ENCODE results near the gene DHRS13.

The DHRS13 gene, protein sequence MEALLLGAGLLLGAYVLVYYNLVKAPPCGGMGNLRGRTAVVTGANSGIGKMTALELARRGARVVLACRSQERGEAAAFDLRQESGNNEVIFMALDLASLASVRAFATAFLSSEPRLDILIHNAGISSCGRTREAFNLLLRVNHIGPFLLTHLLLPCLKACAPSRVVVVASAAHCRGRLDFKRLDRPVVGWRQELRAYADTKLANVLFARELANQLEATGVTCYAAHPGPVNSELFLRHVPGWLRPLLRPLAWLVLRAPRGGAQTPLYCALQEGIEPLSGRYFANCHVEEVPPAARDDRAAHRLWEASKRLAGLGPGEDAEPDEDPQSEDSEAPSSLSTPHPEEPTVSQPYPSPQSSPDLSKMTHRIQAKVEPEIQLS

GRCh38 chr17:28902819-28903545, at the start of gene DHRS13:
TSS of gene DHRS13 (minus strand) at chr17:28903079. CDS start at chr17:28902944, 135 bp downstream.
- H3K9me3 Mint-ChIP-seq = no peaks in the 10 kb centered on the region
- H3K27me3 Mint-ChIP-seq = no peaks in the 10 kb centered on the region

GRCh38 chr17:28951991-28952975, 49.4 kb upstream of the DHRS13 start:
- Mint-ChIP-seq H3K27me3 (no peaks in the 10 kb centered on the region), H3K9me3 (no peaks in the 10 kb centered on the region), H3K4me3 (no peak overlapping the region), H3K27ac (no peak overlapping the region), H3K4me1 (peaks cover 16% of the 10 kb centered on the region), H3K36me3 (peaks cover 13% of the 10 kb centered on the region)
- peak; percentile 85 for ATAC-seq

More at GRCh38 chr17:28902819-28903545, at the start of gene DHRS13:
- peak within 1 kb of the TSS; percentile 96 for H3K27ac Mint-ChIP-seq
- ATAC-seq = peak; percentile 95
- H3K4me1 Mint-ChIP-seq = peaks cover 70% of the 10 kb centered on the region
- H3K36me3 Mint-ChIP-seq = peaks cover 44% of the 10 kb centered on the region
- peak within 1 kb of the TSS; percentile 88 for H3K4me3 Mint-ChIP-seq

- Mint-ChIP-seq H3K27ac (no peak within 1 kb of the TSS), H3K9me3 (no peaks in the 10 kb centered on the region), H3K27me3 (no peaks in the 10 kb centered on the region), H3K4me1 (peaks cover 18% of the 10 kb centered on the region), H3K4me3 (no peak within 1 kb of the TSS), H3K36me3 (peaks cover 13% of the 10 kb centered on the region)
- peak; percentile 77 for ATAC-seq
Observed at GRCh38 chr17:28951428-28951990, 48.6 kb upstream of the DHRS13 start, which contains the start of gene PHF12. TSS of gene PHF12 (minus strand) at chr17:28951518. CDS start at chr17:28950960, 558 bp downstream.

DNA sequence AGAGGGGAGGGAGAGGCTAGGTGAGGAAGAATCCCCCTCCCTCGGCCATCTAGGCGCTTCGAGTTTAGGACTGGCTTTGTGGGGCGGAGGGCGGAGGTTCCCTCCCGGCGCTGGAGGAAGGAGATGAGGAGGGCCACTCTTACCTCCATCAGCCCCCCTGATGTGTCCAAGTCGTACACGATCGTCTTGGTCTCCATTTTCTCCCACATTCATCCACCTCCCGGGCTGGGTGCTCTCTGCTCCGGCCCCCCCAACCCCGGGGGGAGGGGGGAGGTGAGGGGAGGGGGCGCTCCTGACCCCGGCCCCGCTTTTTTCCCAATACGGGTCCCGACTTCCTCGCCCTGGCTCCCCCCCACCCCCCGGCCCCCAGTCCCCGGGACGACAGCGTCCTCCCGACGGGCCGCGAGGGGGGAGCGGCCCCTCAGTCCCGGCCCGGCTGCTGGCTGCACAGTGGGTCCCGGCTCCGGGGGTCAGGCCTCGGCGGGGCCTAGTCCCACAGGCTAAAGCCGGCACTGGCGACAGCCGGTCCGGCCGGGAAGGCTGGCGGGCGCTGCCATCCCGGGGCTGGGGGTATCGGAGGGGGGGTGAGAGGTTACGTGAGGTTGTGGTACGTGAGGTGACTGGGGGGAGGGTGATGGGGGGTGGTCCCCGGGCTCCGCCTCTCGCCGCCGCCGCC, 48.0 kb upstream of the DHRS13 start:
- no peak overlapping the region for H3K27ac Mint-ChIP-seq
- H3K36me3 Mint-ChIP-seq = peaks cover 17% of the 10 kb centered on the region
- no peaks in the 10 kb centered on the region for H3K9me3 Mint-ChIP-seq
- H3K27me3 Mint-ChIP-seq = no peaks in the 10 kb centered on the region
- peak; percentile 0 for ATAC-seq
- H3K4me1 Mint-ChIP-seq = peaks cover 24% of the 10 kb centered on the region
- no peak overlapping the region for H3K4me3 Mint-ChIP-seq

DNA sequence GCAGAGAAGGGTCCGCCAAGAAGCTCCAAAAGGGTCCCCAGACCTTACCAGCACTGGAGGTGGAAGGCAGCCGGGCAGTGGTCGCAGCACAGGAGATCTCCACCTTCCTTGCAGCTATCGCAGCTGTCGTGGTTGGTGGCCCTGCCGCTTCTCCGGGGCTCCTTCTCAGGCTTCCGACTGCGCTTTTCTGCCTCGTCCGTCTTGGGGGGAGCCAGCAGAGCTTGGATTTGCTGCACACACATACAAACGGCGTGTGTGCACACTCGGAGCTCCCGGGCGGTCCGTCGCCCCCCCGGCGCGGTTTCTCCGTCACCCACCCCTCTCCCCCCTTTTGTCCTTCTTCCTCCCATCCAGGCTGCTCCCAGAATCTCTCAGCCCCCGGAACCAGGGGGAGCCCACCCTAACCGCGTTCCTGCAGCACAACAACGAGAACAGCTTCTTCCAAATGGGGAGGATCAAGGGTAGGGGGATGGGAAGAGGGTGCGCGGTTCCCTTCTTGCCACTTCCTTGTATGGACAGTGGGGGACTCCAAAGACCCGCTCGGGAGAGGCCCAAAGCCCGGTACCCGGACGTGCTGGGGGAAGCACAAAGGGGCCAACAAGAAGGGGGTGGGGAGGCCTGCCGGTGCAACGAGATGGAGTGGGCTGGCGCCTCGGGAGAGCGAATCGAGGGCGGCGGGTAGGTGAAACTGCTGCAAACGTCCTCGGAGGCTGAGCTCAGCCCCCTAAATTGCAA, 47.3 kb upstream of the DHRS13 start:
- Mint-ChIP-seq H3K36me3 (peaks cover 18% of the 10 kb centered on the region), H3K27ac (no peak overlapping the region), H3K27me3 (no peaks in the 10 kb centered on the region), H3K4me1 (peaks cover 31% of the 10 kb centered on the region), H3K4me3 (no peak overlapping the region), H3K9me3 (no peaks in the 10 kb centered on the region)
- ATAC-seq = no peak

GRCh38 chr17:28949185-28950016, 46.5 kb upstream of the DHRS13 start:
- peaks cover 20% of the 10 kb centered on the region for H3K36me3 Mint-ChIP-seq
- peak; percentile 42 for ATAC-seq
- peaks cover 39% of the 10 kb centered on the region for H3K4me1 Mint-ChIP-seq

DNA sequence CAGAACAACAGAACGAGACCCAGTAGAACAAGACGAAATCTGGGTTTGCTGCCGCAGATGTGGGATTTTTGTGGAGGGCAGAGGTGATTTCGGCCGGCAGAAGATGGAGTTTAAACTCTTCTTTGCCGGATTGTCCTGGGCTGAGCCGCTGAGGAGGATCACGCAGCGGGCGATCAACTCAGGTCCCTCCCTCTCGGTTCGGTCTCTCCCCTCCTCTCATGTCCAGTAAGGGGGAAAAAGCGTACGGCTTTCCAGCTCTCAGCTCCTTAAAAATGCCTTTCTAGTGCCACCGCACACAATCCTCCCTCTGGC, 46.0 kb upstream of the DHRS13 start:
- H3K27me3 Mint-ChIP-seq = no peaks in the 10 kb centered on the region
- H3K4me3 Mint-ChIP-seq = no peak overlapping the region
- no peak for ATAC-seq
- H3K27ac Mint-ChIP-seq = no peak overlapping the region
- peaks cover 24% of the 10 kb centered on the region for H3K36me3 Mint-ChIP-seq
- H3K9me3 Mint-ChIP-seq = no peaks in the 10 kb centered on the region
- H3K4me1 Mint-ChIP-seq = peaks cover 45% of the 10 kb centered on the region

More at GRCh38 chr17:28949185-28950016, 46.5 kb upstream of the DHRS13 start:
- H3K27me3 Mint-ChIP-seq = no peaks in the 10 kb centered on the region
- no peaks in the 10 kb centered on the region for H3K9me3 Mint-ChIP-seq
- no peak overlapping the region for H3K4me3 Mint-ChIP-seq
- no peak overlapping the region for H3K27ac Mint-ChIP-seq

GRCh38 chr17:28948342-28948741, 45.5 kb upstream of the DHRS13 start:
- Mint-ChIP-seq H3K27ac (no peak overlapping the region), H3K9me3 (no peaks in the 10 kb centered on the region), H3K4me1 (peaks cover 49% of the 10 kb centered on the region), H3K27me3 (no peaks in the 10 kb centered on the region), H3K36me3 (peaks cover 29% of the 10 kb centered on the region), H3K4me3 (no peak overlapping the region)
- no peak for ATAC-seq

DNA sequence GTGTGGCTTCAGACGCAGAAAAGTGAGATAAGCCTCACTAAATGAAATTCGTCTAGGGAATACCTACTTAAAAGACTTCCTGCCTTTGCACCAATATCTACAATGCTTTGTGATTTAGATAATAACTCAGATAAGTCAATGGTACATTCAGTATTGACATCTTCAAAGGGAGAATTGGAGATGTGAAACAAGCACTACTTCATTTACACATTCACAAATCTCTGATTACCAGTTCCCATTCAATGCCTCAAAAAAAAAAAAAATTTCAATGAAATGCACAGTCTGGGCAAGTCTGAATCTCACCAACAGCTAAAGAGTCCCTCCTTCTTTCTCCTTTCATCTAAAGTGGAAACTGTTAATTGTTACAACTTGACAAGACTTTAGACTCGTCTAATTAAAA, 44.8 kb upstream of the DHRS13 start:
- Mint-ChIP-seq H3K27me3 (no peaks in the 10 kb centered on the region), H3K27ac (no peak overlapping the region), H3K4me1 (peaks cover 55% of the 10 kb centered on the region), H3K9me3 (no peaks in the 10 kb centered on the region), H3K36me3 (peaks cover 31% of the 10 kb centered on the region), H3K4me3 (no peak overlapping the region)
- ATAC-seq = no peak

GRCh38 chr17:28946239-28946638, 43.4 kb upstream of the DHRS13 start:
- Mint-ChIP-seq H3K4me1 (peaks cover 63% of the 10 kb centered on the region), H3K27ac (no peak overlapping the region), H3K36me3 (peaks cover 40% of the 10 kb centered on the region), H3K27me3 (no peaks in the 10 kb centered on the region), H3K9me3 (no peaks in the 10 kb centered on the region), H3K4me3 (no peak overlapping the region)
- no peak for ATAC-seq

DNA sequence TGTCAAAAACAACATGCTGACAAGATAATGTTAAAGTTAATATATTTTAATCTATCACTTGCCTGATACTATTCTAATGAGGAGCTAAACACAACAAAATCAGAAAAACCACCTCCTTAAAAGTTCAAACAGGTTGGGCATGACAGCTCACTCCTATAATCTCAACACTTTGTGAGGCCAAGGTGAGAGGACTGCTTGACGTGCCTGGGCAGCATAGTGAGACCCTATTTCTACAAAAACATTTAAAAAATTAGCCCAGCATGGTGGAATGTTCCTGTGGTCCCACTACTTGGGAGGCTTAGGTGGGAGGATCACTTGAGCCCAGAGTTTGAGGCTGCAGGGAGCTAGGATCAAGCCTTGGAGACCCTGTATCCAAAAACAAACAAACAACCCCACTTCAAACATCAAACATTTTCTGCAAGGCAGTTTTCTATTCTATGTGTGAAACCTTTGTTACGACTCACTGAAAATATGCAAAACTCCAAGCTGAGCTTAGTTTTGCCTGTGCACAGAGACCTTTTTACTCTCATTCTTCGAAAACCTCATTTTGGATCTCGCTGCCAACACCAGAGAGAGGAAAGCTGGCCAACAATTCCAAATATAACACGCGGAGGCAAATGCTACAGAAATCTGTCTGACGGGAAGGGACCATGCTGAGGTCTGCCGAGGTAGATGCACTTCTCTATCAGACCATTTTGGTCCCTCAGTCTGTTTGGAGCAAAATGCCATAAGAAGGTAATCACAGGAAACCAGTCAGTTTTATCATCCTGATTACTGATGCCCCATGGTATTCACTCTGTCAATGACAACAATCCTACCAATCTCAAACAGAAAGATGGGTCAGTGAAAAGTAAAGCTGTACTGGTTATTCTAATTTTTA, 42.2 kb upstream of the DHRS13 start:
- Mint-ChIP-seq H3K27ac (peak overlapping the region; percentile 42), H3K36me3 (peaks cover 35% of the 10 kb centered on the region), H3K4me3 (peak overlapping the region; percentile 44), H3K9me3 (no peaks in the 10 kb centered on the region), H3K4me1 (peaks cover 73% of the 10 kb centered on the region), H3K27me3 (no peaks in the 10 kb centered on the region)
- ATAC-seq = no peak

GRCh38 chr17:28944343-28944742, 41.5 kb upstream of the DHRS13 start:
- no peak for ATAC-seq

More at GRCh38 chr17:28944343-28944742, 41.5 kb upstream of the DHRS13 start:
- H3K27me3 Mint-ChIP-seq = no peaks in the 10 kb centered on the region
- H3K9me3 Mint-ChIP-seq = no peaks in the 10 kb centered on the region
- H3K36me3 Mint-ChIP-seq = peaks cover 34% of the 10 kb centered on the region
- H3K4me1 Mint-ChIP-seq = peaks cover 79% of the 10 kb centered on the region
- no peak overlapping the region for H3K4me3 Mint-ChIP-seq
- no peak overlapping the region for H3K27ac Mint-ChIP-seq

Data from stimulated activated memory B cell treated with anti-CD40 and anti-IgM and Interleukin-4, amounts not matched to agents 10 μg/mL and 1 μg/mL and 100 μg/mL, for 72 hours (primary cell).